Measurements from ENCODE around the gene BAZ2B.

DNA sequence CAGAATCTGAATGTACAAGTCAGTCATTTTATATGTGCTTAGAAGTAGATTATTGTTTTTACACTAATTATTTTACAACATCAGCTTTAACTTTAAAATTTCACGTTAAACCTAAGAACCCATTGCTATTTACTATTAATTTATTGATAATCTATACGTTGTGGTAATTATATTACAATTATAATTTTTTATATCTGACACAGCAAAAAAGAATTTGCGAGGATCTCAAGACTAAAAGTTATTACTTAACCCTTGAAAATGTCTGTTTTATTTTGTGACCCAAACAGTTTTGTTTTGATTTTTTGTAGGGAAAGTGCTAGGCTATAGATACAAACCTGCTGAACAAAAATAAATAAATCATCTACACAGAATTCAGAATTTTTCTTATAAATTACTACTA lies 30.3 kb downstream of the BAZ2B start:
- TF ChIP-seq, protein P1, sequence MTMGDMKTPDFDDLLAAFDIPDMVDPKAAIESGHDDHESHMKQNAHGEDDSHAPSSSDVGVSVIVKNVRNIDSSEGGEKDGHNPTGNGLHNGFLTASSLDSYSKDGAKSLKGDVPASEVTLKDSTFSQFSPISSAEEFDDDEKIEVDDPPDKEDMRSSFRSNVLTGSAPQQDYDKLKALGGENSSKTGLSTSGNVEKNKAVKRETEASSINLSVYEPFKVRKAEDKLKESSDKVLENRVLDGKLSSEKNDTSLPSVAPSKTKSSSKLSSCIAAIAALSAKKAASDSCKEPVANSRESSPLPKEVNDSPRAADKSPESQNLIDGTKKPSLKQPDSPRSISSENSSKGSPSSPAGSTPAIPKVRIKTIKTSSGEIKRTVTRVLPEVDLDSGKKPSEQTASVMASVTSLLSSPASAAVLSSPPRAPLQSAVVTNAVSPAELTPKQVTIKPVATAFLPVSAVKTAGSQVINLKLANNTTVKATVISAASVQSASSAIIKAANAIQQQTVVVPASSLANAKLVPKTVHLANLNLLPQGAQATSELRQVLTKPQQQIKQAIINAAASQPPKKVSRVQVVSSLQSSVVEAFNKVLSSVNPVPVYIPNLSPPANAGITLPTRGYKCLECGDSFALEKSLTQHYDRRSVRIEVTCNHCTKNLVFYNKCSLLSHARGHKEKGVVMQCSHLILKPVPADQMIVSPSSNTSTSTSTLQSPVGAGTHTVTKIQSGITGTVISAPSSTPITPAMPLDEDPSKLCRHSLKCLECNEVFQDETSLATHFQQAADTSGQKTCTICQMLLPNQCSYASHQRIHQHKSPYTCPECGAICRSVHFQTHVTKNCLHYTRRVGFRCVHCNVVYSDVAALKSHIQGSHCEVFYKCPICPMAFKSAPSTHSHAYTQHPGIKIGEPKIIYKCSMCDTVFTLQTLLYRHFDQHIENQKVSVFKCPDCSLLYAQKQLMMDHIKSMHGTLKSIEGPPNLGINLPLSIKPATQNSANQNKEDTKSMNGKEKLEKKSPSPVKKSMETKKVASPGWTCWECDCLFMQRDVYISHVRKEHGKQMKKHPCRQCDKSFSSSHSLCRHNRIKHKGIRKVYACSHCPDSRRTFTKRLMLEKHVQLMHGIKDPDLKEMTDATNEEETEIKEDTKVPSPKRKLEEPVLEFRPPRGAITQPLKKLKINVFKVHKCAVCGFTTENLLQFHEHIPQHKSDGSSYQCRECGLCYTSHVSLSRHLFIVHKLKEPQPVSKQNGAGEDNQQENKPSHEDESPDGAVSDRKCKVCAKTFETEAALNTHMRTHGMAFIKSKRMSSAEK (CRISPR knock-in tag; IDR thresholded peaks at IDR 0.05; ENCODE audit: borderline replicate concordance), result no peak
- TF ChIP-seq ELF4 (CRISPR knock-in tag; IDR thresholded peaks at IDR 0.05; ENCODE audit: low read depth), result no peak
- no peak for TF ChIP-seq ZNF121 (CRISPR knock-in tag; IDR thresholded peaks at IDR 0.05)
- TF ChIP-seq, protein P2, sequence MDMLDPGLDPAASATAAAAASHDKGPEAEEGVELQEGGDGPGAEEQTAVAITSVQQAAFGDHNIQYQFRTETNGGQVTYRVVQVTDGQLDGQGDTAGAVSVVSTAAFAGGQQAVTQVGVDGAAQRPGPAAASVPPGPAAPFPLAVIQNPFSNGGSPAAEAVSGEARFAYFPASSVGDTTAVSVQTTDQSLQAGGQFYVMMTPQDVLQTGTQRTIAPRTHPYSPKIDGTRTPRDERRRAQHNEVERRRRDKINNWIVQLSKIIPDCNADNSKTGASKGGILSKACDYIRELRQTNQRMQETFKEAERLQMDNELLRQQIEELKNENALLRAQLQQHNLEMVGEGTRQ (CRISPR knock-in tag; IDR thresholded peaks at IDR 0.05), result no peak
- no peak for TF ChIP-seq CREB1 (CRISPR knock-in tag; IDR thresholded peaks at IDR 0.05)
- TF ChIP-seq, protein P3, sequence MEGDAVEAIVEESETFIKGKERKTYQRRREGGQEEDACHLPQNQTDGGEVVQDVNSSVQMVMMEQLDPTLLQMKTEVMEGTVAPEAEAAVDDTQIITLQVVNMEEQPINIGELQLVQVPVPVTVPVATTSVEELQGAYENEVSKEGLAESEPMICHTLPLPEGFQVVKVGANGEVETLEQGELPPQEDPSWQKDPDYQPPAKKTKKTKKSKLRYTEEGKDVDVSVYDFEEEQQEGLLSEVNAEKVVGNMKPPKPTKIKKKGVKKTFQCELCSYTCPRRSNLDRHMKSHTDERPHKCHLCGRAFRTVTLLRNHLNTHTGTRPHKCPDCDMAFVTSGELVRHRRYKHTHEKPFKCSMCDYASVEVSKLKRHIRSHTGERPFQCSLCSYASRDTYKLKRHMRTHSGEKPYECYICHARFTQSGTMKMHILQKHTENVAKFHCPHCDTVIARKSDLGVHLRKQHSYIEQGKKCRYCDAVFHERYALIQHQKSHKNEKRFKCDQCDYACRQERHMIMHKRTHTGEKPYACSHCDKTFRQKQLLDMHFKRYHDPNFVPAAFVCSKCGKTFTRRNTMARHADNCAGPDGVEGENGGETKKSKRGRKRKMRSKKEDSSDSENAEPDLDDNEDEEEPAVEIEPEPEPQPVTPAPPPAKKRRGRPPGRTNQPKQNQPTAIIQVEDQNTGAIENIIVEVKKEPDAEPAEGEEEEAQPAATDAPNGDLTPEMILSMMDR (IDR thresholded peaks at IDR 0.05), result no peak
- TF ChIP-seq, protein P4, sequence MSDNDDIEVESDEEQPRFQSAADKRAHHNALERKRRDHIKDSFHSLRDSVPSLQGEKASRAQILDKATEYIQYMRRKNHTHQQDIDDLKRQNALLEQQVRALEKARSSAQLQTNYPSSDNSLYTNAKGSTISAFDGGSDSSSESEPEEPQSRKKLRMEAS (CRISPR knock-in tag; IDR thresholded peaks at IDR 0.05), result no peak
- TF ChIP-seq ESRRA (CRISPR knock-in tag; IDR thresholded peaks at IDR 0.05; ENCODE audit: borderline replicate concordance), result no peak
- no peak for TF ChIP-seq ZNF138 (CRISPR knock-in tag; conservative IDR thresholded peaks at IDR 0.05)
- TF ChIP-seq TEAD4 (CRISPR knock-in tag; IDR thresholded peaks at IDR 0.05), result no peak
- no peak for TF ChIP-seq HMGA2 (CRISPR knock-in tag; IDR thresholded peaks at IDR 0.05)

Data from WTC11 (cell line).